ENCODE results near the gene NR2C1.

Gene NR2C1

GRCh38 chr12:95057424-95057823 is 16.0 kb downstream of the NR2C1 start:
- no peaks in the 10 kb centered on the region for H3K27me3 Mint-ChIP-seq
- peaks cover 26% of the 10 kb centered on the region for H3K36me3 Mint-ChIP-seq
- no peak overlapping the region for H3K27ac Mint-ChIP-seq
- no peak overlapping the region for H3K4me3 Mint-ChIP-seq
- no peaks in the 10 kb centered on the region for H3K4me1 Mint-ChIP-seq
- no peak for ATAC-seq
- no peaks in the 10 kb centered on the region for H3K9me3 Mint-ChIP-seq

DNA sequence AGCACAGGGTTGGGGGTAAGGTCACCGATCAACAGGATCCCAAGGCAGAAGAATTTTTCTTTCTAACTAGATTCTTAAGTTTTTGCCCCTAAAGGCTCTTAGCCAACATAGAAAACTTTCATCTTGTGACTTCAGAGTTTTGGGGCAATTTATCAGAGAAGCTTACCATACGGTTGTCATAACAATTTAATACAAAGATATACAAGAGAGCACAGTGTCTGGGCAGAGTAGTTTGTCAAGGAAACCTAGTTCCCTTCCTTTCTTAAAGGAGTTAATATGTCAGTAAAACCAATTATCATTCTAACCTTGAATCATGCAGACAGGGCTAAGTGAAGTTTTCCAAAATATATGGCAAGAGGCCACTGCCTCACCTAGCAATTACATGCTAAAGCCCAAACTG is 18.4 kb downstream of the NR2C1 start:
- no peak overlapping the region for H3K27ac Mint-ChIP-seq
- peaks cover 23% of the 10 kb centered on the region for H3K36me3 Mint-ChIP-seq
- no peaks in the 10 kb centered on the region for H3K9me3 Mint-ChIP-seq
- H3K4me3 Mint-ChIP-seq, result no peak overlapping the region
- no peaks in the 10 kb centered on the region for H3K27me3 Mint-ChIP-seq
- no peaks in the 10 kb centered on the region for H3K4me1 Mint-ChIP-seq
- no peak for ATAC-seq

GRCh38 chr12:95054206-95054605 is 19.2 kb downstream of the NR2C1 start:
- Mint-ChIP-seq H3K36me3 (peaks cover 23% of the 10 kb centered on the region), H3K4me1 (no peaks in the 10 kb centered on the region), H3K4me3 (no peak overlapping the region), H3K27ac (no peak overlapping the region), H3K9me3 (no peaks in the 10 kb centered on the region), H3K27me3 (no peaks in the 10 kb centered on the region)
- ATAC-seq, result no peak

- peaks cover 26% of the 10 kb centered on the region for H3K36me3 Mint-ChIP-seq
- no peak overlapping the region for H3K4me3 Mint-ChIP-seq
- no peaks in the 10 kb centered on the region for H3K9me3 Mint-ChIP-seq
- H3K27ac Mint-ChIP-seq, result no peak overlapping the region
- H3K4me1 Mint-ChIP-seq, result no peaks in the 10 kb centered on the region
- ATAC-seq, result no peak
- H3K27me3 Mint-ChIP-seq, result no peaks in the 10 kb centered on the region
Observed at GRCh38 chr12:95051241-95051640, 22.2 kb downstream of the NR2C1 start.

GRCh38 chr12:95037906-95038305 is 35.5 kb downstream of the NR2C1 start:
- Mint-ChIP-seq H3K4me1 (peaks cover 6% of the 10 kb centered on the region), H3K36me3 (peaks cover 34% of the 10 kb centered on the region), H3K9me3 (no peaks in the 10 kb centered on the region), H3K4me3 (no peak overlapping the region), H3K27me3 (no peaks in the 10 kb centered on the region), H3K27ac (no peak overlapping the region)
- no peak for ATAC-seq

GRCh38 chr12:95034750-95035149 is 38.7 kb downstream of the NR2C1 start:
- ATAC-seq, result no peak
- peaks cover 30% of the 10 kb centered on the region for H3K36me3 Mint-ChIP-seq
- H3K27ac Mint-ChIP-seq, result no peak overlapping the region
- no peaks in the 10 kb centered on the region for H3K9me3 Mint-ChIP-seq
- no peaks in the 10 kb centered on the region for H3K27me3 Mint-ChIP-seq
- H3K4me3 Mint-ChIP-seq, result no peak overlapping the region
- peaks cover 6% of the 10 kb centered on the region for H3K4me1 Mint-ChIP-seq

DNA sequence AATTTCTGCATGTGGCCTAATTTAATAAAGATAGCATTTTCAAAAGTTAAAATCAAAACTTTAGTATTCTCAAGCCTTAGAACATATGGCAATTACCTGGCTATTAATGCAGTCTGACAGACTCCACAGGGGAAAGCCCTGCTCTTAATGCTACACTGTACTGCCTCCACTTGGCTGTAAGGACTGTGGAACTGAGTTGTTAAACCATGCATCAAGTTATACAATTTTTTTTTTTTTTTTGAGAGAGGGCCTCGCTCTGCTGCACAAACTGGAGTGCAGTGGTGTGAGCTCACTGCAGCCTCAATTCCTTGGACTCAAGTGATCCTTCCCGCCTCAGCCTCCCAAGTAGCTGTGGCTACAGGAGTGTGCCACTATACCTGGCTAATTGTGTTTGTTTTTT is 50.9 kb downstream of the NR2C1 start:
- Mint-ChIP-seq H3K9me3 (no peaks in the 10 kb centered on the region), H3K36me3 (peaks cover 26% of the 10 kb centered on the region), H3K27me3 (no peaks in the 10 kb centered on the region), H3K4me1 (peaks cover 10% of the 10 kb centered on the region), H3K27ac (no peak overlapping the region), H3K4me3 (no peak overlapping the region)
- ATAC-seq, result no peak

DNA sequence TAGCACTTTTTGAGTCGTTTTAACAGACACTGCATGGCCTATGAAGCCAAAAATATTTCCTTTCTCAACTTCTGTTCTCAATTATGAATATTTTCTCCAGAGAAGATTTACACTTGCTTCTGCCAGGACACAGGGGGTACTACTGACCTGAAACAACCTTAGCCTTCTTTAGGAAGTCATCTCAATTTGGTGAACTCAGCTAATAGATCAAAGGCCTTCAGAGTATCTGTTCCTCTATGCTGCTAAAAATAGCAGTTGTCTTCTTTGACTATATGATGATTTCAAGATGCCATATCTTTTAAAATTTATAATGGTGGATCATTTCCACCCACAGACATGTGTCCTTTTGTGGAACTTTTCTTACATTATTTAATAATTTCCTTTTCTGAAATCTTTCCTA is 55.9 kb downstream of the NR2C1 start:
- no peak for ATAC-seq
- Mint-ChIP-seq H3K27me3 (no peaks in the 10 kb centered on the region), H3K27ac (no peak overlapping the region), H3K36me3 (peaks cover 28% of the 10 kb centered on the region), H3K9me3 (peaks cover 4% of the 10 kb centered on the region), H3K4me1 (peaks cover 14% of the 10 kb centered on the region), H3K4me3 (no peak overlapping the region)

DNA sequence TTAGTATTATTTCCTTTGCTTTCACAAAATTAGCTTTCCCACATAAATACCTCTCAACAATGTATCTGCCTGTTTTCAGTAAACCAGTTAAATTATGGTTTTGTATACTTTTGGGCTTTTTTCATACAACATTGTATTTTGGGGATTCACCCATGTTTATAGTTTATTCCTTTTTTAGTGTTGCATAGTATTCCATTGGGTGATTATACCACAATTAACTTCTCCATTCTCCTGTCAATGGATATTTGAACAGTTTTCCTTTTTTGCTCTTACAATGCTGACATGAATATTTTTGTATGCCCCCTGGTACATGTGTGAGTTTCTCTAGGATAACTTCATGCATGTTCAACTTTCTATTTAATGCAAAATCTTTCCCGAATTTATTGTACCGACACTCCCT is 57.3 kb downstream of the NR2C1 start:
- H3K36me3 Mint-ChIP-seq, result peaks cover 22% of the 10 kb centered on the region
- ATAC-seq, result no peak

DNA sequence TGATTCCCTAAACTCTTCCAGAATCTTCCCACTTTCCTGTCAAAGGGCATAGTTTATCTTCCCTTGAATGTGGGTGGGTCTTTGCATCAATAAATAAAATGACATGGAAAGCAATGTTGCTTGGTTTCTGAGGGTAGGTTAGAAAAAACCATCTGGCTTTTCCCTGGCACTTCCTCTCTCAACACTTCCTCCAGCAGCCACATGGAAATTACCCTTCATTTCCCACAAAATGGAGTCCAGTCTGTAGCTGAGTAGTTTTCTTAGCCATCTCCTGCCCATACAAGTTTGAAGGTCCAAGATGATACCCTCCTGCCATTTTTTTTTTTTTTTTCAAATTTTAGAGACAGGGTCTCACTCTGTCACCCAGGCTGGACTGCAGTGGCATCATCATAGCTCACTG is 58.9 kb downstream of the NR2C1 start:
- Mint-ChIP-seq H3K36me3 (peaks cover 19% of the 10 kb centered on the region), H3K4me3 (no peak overlapping the region), H3K27ac (no peak overlapping the region), H3K4me1 (peaks cover 25% of the 10 kb centered on the region), H3K27me3 (no peaks in the 10 kb centered on the region), H3K9me3 (peaks cover 4% of the 10 kb centered on the region)
- ATAC-seq, result no peak

More for the DNA sequence above, 57.3 kb downstream of the NR2C1 start:
- peaks cover 17% of the 10 kb centered on the region for H3K4me1 Mint-ChIP-seq
- no peaks in the 10 kb centered on the region for H3K27me3 Mint-ChIP-seq
- no peak overlapping the region for H3K4me3 Mint-ChIP-seq
- H3K9me3 Mint-ChIP-seq, result peaks cover 4% of the 10 kb centered on the region
- no peak overlapping the region for H3K27ac Mint-ChIP-seq

DNA sequence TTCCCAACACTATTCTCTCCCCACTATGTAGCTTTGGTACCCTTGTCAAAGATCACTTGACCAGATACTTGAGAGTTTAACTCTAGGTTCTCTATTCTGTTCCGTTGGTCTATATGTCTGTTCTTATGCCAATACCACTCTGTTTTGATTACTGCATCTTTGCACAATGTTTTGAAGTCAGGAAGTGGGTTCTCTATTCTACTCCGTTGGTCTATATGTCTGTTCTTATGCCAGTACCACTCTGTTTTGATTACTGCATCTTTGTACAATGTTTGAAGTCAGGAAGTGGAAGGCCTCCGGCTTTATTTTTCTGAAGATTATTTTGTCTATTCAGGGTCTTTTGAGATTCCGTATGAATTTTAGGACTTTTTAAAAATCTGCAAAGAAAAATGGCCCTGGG is 67.2 kb downstream of the NR2C1 start:
- Mint-ChIP-seq H3K27me3 (no peaks in the 10 kb centered on the region), H3K4me3 (no peak overlapping the region), H3K9me3 (peaks cover 8% of the 10 kb centered on the region), H3K4me1 (peaks cover 23% of the 10 kb centered on the region), H3K27ac (no peak overlapping the region), H3K36me3 (peaks cover 7% of the 10 kb centered on the region)
- no peak for ATAC-seq

GRCh38 chr12:95004610-95005009 is 68.8 kb downstream of the NR2C1 start:
- H3K36me3 Mint-ChIP-seq, result peaks cover 12% of the 10 kb centered on the region
- H3K4me1 Mint-ChIP-seq, result peaks cover 21% of the 10 kb centered on the region
- peak overlapping the region; percentile 78 for H3K27ac Mint-ChIP-seq
- H3K9me3 Mint-ChIP-seq, result peaks cover 8% of the 10 kb centered on the region
- ATAC-seq, result no peak
- peak overlapping the region; percentile 61 for H3K4me3 Mint-ChIP-seq
- H3K27me3 Mint-ChIP-seq, result no peaks in the 10 kb centered on the region

GRCh38 chr12:95003921-95004272 is 69.5 kb downstream of the NR2C1 start:
- Mint-ChIP-seq H3K27me3 (no peaks in the 10 kb centered on the region), H3K4me1 (peaks cover 28% of the 10 kb centered on the region)

DNA sequence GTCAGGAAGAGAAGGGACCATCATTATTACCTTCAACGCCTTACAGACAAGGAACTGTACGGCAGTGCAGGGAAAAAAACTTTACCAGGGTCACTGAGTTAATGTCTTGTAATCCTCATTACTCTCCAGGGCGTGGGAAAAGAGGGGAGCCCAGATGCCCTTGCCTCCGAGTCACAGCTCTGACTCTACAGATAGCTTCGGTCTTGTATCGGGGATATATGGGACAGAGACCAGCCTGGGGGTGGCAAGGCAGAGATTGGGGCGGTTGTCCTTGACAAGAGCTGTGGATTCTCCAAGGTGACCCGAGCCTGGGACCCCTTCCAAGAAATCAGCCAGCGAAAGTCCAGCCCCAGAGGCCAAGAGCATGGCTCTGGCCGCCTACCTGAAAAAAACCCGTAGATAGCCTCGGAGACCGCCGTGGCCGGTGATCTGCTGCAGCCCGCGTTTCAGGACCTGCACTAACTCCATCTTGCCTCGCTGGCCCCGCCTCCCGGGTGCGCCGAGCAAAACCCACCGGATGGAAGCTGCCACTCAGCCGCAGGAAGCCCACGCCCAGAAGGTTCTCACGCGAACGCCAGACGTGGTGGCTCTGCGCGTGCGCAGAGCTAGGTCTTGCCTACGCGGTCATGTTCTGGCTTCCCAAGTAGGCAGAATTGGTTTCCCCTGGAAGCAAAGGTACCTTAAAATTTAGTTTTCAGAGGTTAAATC is 70.1 kb downstream of the NR2C1 start, which contains the start of gene NDUFA12:
TSS of gene NDUFA12 (minus strand) at position 485 of the 708 bp plus-strand sequence. CDS start at position 468, 17 bp downstream.
- Mint-ChIP-seq H3K36me3 (peaks cover 25% of the 10 kb centered on the region), H3K9me3 (peaks cover 8% of the 10 kb centered on the region), H3K4me3 (peak within 1 kb of the TSS; percentile 79), H3K4me1 (peaks cover 33% of the 10 kb centered on the region), H3K27ac (peak within 1 kb of the TSS; percentile 78), H3K27me3 (no peaks in the 10 kb centered on the region)
- ATAC-seq, result peak; percentile 100

More at GRCh38 chr12:95003921-95004272, 69.5 kb downstream of the NR2C1 start:
- peak; percentile 5 for ATAC-seq
- H3K36me3 Mint-ChIP-seq, result peaks cover 20% of the 10 kb centered on the region
- peaks cover 8% of the 10 kb centered on the region for H3K9me3 Mint-ChIP-seq
- peak overlapping the region; percentile 79 for H3K4me3 Mint-ChIP-seq
- peak overlapping the region; percentile 78 for H3K27ac Mint-ChIP-seq

DNA sequence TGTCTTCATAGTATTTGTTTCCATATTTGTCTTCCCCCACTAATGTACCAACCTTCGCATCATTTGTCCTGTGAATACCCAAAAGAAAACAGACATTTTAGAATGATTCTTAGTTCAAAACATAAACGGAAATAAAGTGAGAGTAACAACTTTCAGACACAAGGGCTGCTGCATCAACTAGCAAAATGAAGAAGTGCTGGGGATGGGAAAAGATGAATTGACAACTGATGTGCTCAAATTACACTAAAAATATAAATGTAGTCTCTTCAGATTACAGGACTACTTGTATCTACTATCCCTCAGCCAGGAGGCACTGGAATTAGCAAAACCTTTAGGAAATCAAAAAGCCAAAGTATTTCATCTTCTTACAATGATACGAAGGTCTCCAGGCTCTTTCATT is 70.7 kb downstream of the NR2C1 start:
- peaks cover 38% of the 10 kb centered on the region for H3K4me1 Mint-ChIP-seq
- ATAC-seq, result no peak
- H3K27me3 Mint-ChIP-seq, result no peaks in the 10 kb centered on the region
- peak overlapping the region; percentile 79 for H3K4me3 Mint-ChIP-seq
- peaks cover 8% of the 10 kb centered on the region for H3K9me3 Mint-ChIP-seq
- H3K27ac Mint-ChIP-seq, result peak overlapping the region; percentile 78
- H3K36me3 Mint-ChIP-seq, result peaks cover 29% of the 10 kb centered on the region

- Mint-ChIP-seq H3K36me3 (peaks cover 27% of the 10 kb centered on the region), H3K4me1 (peaks cover 38% of the 10 kb centered on the region), H3K9me3 (no peaks in the 10 kb centered on the region), H3K27me3 (no peaks in the 10 kb centered on the region), H3K4me3 (peak overlapping the region; percentile 34), H3K27ac (no peak overlapping the region)
- no peak for ATAC-seq
Observed at GRCh38 chr12:94998326-94998725, 75.1 kb downstream of the NR2C1 start.

Data from stimulated activated memory B cell treated with anti-CD40 and anti-IgM and Interleukin-4, amounts not matched to agents 10 μg/mL and 1 μg/mL and 100 μg/mL, for 72 hours (primary cell).